Caco-2 (cell line): ENCODE measurements around the gene NBEAL2. TPM values are rescaled to one million over a fixed set of nuclear protein-coding genes. Genes with fewer than 3 reads are reported as not detected.
A peak's percentile ranks its signal among the peaks of the same experiment; 100 is the strongest.
"Not testable (repeated sequence)": the region's sequence is repeated elsewhere in the genome, so short reads cannot be mapped to it uniquely, and the experiment has no call there.

ENCODE experiments used
- BruUV-seq: library from RNA; stranded (reverse); fragments of 400-500 nt; replicated peaks from 2 replicates; lab custom pipeline; 2021; lab: Mats Ljungman, UMichigan
- CTCF ChIA-PET: fragments of 300-600 bp; sonication (Branson Sonifier 250); formaldehyde crosslinking; loops from one replicate; lab custom pipeline; 2022; ENCODE audit warnings: antibody characterized with exemption; lab: Charles Lee
- POLR2A ChIA-PET: fragments of 300-600 bp; sonication (Branson Sonifier 250); formaldehyde crosslinking; loops from one replicate; lab custom pipeline; 2022; ENCODE audit warnings: antibody characterized with exemption; lab: Charles Lee
- DNase-seq, 2 experiments: peaks; one replicate each; pipeline versions ENCODE4 v3.0.0 to v3.0.0-alpha.2; 2020 to 2022
- H3K27me3 ChIP-seq: replicated peaks from 2 replicates; pipeline ENCODE4 v1.6.0; 2011; ENCODE audit warnings: low read length; ENCODE audit not compliant: control insufficient read depth, insufficient read depth
- H3K36me3 ChIP-seq: 2 replicates; pipeline ENCODE4 v1.5.1; 2011; ENCODE audit warnings: low read length; ENCODE audit not compliant: control insufficient read depth, insufficient read depth
- H3K4me1 ChIP-seq: fragments of 250-450 bp; sonication (Bioruptor Pico); 2 replicates; pipeline ENCODE4 v1.5.1; 2020; ENCODE audit warnings: mild to moderate bottlenecking
- H3K4me3 ChIP-seq: 2 replicates; pipeline ENCODE4 v1.5.1; 2011; ENCODE audit warnings: low read depth, mild to moderate bottlenecking, control low read depth, low read length
- H3K9me3 ChIP-seq: fragments of 250-450 bp; sonication (Bioruptor Pico); 2 replicates; pipeline ENCODE4 v1.5.1; 2020; ENCODE audit warnings: mild to moderate bottlenecking, moderate library complexity
- H3K27ac Mint-ChIP-seq: one replicate; pipeline ENCODE4 v1.8.0; 2022; ENCODE audit warnings: mixed read lengths; ENCODE audit not compliant: unreplicated experiment
- H3K27me3 Mint-ChIP-seq: one replicate; pipeline ENCODE4 v1.8.0; 2022; ENCODE audit warnings: mixed read lengths; ENCODE audit not compliant: insufficient read depth, unreplicated experiment
- H3K36me3 Mint-ChIP-seq: one replicate; pipeline ENCODE4 v1.8.0; 2022; ENCODE audit warnings: mild to moderate bottlenecking, mixed read lengths; ENCODE audit not compliant: insufficient read depth, unreplicated experiment
- H3K4me1 Mint-ChIP-seq: one replicate; pipeline ENCODE4 v1.8.0; 2022; ENCODE audit warnings: low read depth, mixed read lengths; ENCODE audit not compliant: unreplicated experiment
- H3K4me3 Mint-ChIP-seq: one replicate; pipeline ENCODE4 v1.8.0; 2022; ENCODE audit warnings: mild to moderate bottlenecking, moderate library complexity, mixed read lengths; ENCODE audit not compliant: unreplicated experiment
- H3K9me3 Mint-ChIP-seq: one replicate; pipeline ENCODE4 v1.8.0; 2022; ENCODE audit warnings: mixed read lengths; ENCODE audit not compliant: unreplicated experiment
- intact Hi-C: fragments of 100-400 bp; cut with micrococcal nuclease; formaldehyde crosslinking; loops from one replicate; pipeline ENCODE4 v1.10.0; 2022; ENCODE audit not compliant: unreplicated experiment
- total RNA-seq: library from RNA; stranded (reverse); gene quantifications from 2 replicates; pipeline ENCODE4 v1.2.3, GENCODE V29; 2022
- TF ChIP-seq, protein P1 (sequence below), 2 experiments: fragments of 200-600 bp in 1 of 2; IDR thresholded peaks; 1 replicate in 1 of 2; 2 replicates in 1 of 2; pipeline versions ENCODE4 v1.5.1 to v1.8.0; 2011 to 2022; ENCODE audit warnings: antibody characterized with exemption in 1 of 2, control low read depth in 1 of 2, inconsistent platforms in 1 of 2, low read depth in 1 of 2, low read length in 1 of 2, mild to moderate bottlenecking in 1 of 2, moderate library complexity in 1 of 2; ENCODE audit not compliant: insufficient read depth in 1 of 2, severe bottlenecking in 1 of 2, unreplicated experiment in 1 of 2

Gene NBEAL2
- total RNA-seq, 1 experiment from 2014 or later, result 62.4 TPM

DNA sequence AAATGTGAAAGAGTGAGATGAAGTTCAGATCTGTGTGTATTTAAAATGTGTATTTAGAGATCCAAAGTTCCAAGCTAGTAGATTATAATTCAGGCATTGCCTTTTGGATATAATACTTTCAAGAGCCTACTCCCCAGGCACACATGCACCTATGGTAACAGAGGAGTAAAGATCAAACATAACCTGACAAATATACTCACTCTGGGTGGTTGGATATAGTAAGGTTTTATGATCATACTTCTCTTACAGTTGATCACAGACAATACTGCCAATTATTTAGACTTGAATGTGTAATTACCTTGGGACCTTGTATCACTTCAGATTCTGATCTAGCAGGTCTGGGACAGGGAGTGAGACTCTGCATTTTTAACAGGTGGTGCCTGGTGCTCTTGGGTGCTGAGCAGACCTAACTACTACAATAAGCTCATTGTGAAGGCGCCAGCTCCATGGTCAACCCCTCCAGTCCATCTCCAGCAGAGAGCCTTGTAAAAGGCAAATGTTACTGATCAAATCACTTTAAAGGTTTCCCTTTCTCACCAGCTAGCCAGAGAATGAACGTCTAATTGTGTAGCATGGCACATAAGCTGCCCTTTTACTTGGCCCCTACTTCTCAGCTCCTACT lies 55.5 kb downstream of the NBEAL2 start:
- Histone ChIP-seq H3K4me1 (no peaks in the 10 kb centered on the region; the same call in 1 of the 2 replicates), H3K27me3 (no peaks in the 10 kb centered on the region), H3K36me3 (peaks cover 1% of the 10 kb centered on the region; the same call in 1 of the 2 replicates), H3K9me3 (no peaks in the 10 kb centered on the region), H3K4me3 (no peak overlapping the region)
- Mint-ChIP-seq H3K36me3 (peaks cover 64% of the 10 kb centered on the region), H3K27me3 (no peaks in the 10 kb centered on the region), H3K27ac (no peak overlapping the region), H3K4me1 (no peaks in the 10 kb centered on the region), H3K4me3 (no peak overlapping the region), H3K9me3 (no peaks in the 10 kb centered on the region)
- ChIA-PET POLR2A (interaction anchor here (0.7 kb wide), 1 partner anchor 8 kb away, joined by 4 read pairs; no protein-coding TSS in a partner anchor), CTCF (no interaction called here)
- TF ChIP-seq, protein P1, sequence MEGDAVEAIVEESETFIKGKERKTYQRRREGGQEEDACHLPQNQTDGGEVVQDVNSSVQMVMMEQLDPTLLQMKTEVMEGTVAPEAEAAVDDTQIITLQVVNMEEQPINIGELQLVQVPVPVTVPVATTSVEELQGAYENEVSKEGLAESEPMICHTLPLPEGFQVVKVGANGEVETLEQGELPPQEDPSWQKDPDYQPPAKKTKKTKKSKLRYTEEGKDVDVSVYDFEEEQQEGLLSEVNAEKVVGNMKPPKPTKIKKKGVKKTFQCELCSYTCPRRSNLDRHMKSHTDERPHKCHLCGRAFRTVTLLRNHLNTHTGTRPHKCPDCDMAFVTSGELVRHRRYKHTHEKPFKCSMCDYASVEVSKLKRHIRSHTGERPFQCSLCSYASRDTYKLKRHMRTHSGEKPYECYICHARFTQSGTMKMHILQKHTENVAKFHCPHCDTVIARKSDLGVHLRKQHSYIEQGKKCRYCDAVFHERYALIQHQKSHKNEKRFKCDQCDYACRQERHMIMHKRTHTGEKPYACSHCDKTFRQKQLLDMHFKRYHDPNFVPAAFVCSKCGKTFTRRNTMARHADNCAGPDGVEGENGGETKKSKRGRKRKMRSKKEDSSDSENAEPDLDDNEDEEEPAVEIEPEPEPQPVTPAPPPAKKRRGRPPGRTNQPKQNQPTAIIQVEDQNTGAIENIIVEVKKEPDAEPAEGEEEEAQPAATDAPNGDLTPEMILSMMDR (IDR thresholded peaks at IDR 0.05; ENCODE audit: insufficient read depth in 1 of 2, low read depth in 1 of 2, low read length in 1 of 2, severe bottlenecking in 1 of 2, unreplicated experiment in 1 of 2), result no peak
- intact Hi-C loops, result no loop called here
- DNase-seq, result no peak
- no TSS peak for BruUV-seq

DNA sequence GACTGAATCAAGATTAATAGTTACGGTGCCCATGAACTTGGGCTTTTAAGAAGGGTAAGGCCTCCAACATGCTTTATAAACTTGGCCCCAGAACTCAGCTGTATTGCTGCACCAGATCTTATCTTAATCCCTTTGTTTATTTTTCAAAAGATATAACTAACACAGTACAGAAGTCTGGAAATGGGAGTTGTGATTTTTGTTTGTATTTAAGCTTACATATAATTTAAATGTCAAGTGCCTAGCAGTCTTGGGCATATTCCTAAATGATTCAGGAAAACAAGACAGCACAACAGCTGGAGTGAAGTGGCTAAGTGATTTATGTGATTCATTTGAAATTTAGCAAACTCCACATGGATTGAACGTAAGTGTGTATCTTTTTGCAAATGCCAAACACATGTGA lies 56.2 kb downstream of the NBEAL2 start:
- ChIA-PET CTCF (no interaction called here), POLR2A (interaction anchor here (0.7 kb wide), 1 partner anchor 8 kb away, joined by 4 read pairs; no protein-coding TSS in a partner anchor)
- no peaks in the 10 kb centered on the region for H3K9me3 Mint-ChIP-seq
- no peaks in the 10 kb centered on the region for H3K27me3 Mint-ChIP-seq
- H3K27me3 ChIP-seq, result no peaks in the 10 kb centered on the region
- H3K36me3 Mint-ChIP-seq, result peaks cover 67% of the 10 kb centered on the region
- intact Hi-C loops, result no loop called here
- TF ChIP-seq, protein P1 (IDR thresholded peaks at IDR 0.05; ENCODE audit: insufficient read depth in 1 of 2, low read depth in 1 of 2, low read length in 1 of 2, severe bottlenecking in 1 of 2, unreplicated experiment in 1 of 2), result no peak
- no peak overlapping the region for H3K4me3 Mint-ChIP-seq
- H3K4me1 ChIP-seq, result no peaks in the 10 kb centered on the region; the same call in 1 of the 2 replicates
- peaks cover 1% of the 10 kb centered on the region; the same call in 1 of the 2 replicates for H3K36me3 ChIP-seq
- H3K9me3 ChIP-seq, result no peaks in the 10 kb centered on the region
- TSS peak; percentile 15 for BruUV-seq
- H3K4me3 ChIP-seq, result no peak overlapping the region
- no peaks in the 10 kb centered on the region for H3K4me1 Mint-ChIP-seq
- H3K27ac Mint-ChIP-seq, result no peak overlapping the region
- no peak for DNase-seq

- no peaks in the 10 kb centered on the region for H3K4me1 Mint-ChIP-seq
- no peaks in the 10 kb centered on the region for H3K9me3 Mint-ChIP-seq
- H3K36me3 ChIP-seq, result peaks cover 1% of the 10 kb centered on the region; the same call in 1 of the 2 replicates
- no peak for DNase-seq
- no peaks in the 10 kb centered on the region for H3K9me3 ChIP-seq
- POLR2A ChIA-PET, result no interaction called here
- H3K27me3 ChIP-seq, result no peaks in the 10 kb centered on the region
- intact Hi-C loops, result no loop called here
- peaks cover 71% of the 10 kb centered on the region for H3K36me3 Mint-ChIP-seq
- H3K27me3 Mint-ChIP-seq, result no peaks in the 10 kb centered on the region
- no peak overlapping the region for H3K4me3 Mint-ChIP-seq
- H3K27ac Mint-ChIP-seq, result no peak overlapping the region
- no peak overlapping the region for H3K4me3 ChIP-seq
- CTCF ChIA-PET, result no interaction called here
- no peaks in the 10 kb centered on the region; the same call in 1 of the 2 replicates for H3K4me1 ChIP-seq
- TF ChIP-seq, protein P1 (IDR thresholded peaks at IDR 0.05; ENCODE audit: insufficient read depth in 1 of 2, low read depth in 1 of 2, low read length in 1 of 2, severe bottlenecking in 1 of 2, unreplicated experiment in 1 of 2), result no peak
- no TSS peak for BruUV-seq
These were observed 56.7 kb downstream of the NBEAL2 start for GRCh38 chr3:47036145-47036544.

GRCh38 chr3:47037302-47037701 lies 57.8 kb downstream of the NBEAL2 start:
- DNase-seq, H3K4me3 ChIP-seq, H3K27me3 Mint-ChIP-seq, H3K4me1 Mint-ChIP-seq, BruUV-seq, H3K4me3 Mint-ChIP-seq, H3K9me3 Mint-ChIP-seq, H3K36me3 ChIP-seq, H3K27ac Mint-ChIP-seq, POLR2A ChIA-PET, H3K27me3 ChIP-seq, H3K4me1 ChIP-seq, CTCF ChIA-PET, H3K9me3 ChIP-seq, intact Hi-C loops: not testable (repeated sequence)
- H3K36me3 Mint-ChIP-seq, result peaks cover 74% of the 10 kb centered on the region
